Nephron progenitor cell (in vitro differentiated cells): ENCODE results near the gene TCERG1L.

Experiments
- DNase-seq: peaks from one replicate; pipeline ENCODE4 v3.0.0; 2021
- H3K27ac Mint-ChIP-seq: 2 replicates; pipeline ENCODE4 v1.8.0; 2021; ENCODE audit warnings: mild to moderate bottlenecking, moderate library complexity, mixed read lengths
- H3K27me3 Mint-ChIP-seq: 2 replicates; pipeline ENCODE4 v1.8.0; 2021; ENCODE audit warnings: mild to moderate bottlenecking, low read depth, mixed read lengths; ENCODE audit not compliant: poor library complexity
- H3K36me3 Mint-ChIP-seq: 2 replicates; pipeline ENCODE4 v1.8.0; 2021; ENCODE audit warnings: low read depth, mixed read lengths
- H3K4me1 Mint-ChIP-seq: 2 replicates; pipeline ENCODE4 v1.8.0; 2021; ENCODE audit warnings: mixed read lengths
- H3K4me3 Mint-ChIP-seq: 2 replicates; pipeline ENCODE4 v1.8.0; 2021; ENCODE audit warnings: mild to moderate bottlenecking, moderate library complexity, mixed read lengths
- H3K9me3 Mint-ChIP-seq: 2 replicates; pipeline ENCODE4 v1.8.0; 2021; ENCODE audit warnings: mild to moderate bottlenecking, moderate library complexity, mixed read lengths
- TF ChIP-seq, protein P1 (sequence below): fragments of 200-600 bp; sonication (generic); IDR thresholded peaks from 2 replicates; pipeline ENCODE4 v1.5.0; 2021; ENCODE audit warnings: antibody characterized with exemption

The TCERG1L gene

DNA sequence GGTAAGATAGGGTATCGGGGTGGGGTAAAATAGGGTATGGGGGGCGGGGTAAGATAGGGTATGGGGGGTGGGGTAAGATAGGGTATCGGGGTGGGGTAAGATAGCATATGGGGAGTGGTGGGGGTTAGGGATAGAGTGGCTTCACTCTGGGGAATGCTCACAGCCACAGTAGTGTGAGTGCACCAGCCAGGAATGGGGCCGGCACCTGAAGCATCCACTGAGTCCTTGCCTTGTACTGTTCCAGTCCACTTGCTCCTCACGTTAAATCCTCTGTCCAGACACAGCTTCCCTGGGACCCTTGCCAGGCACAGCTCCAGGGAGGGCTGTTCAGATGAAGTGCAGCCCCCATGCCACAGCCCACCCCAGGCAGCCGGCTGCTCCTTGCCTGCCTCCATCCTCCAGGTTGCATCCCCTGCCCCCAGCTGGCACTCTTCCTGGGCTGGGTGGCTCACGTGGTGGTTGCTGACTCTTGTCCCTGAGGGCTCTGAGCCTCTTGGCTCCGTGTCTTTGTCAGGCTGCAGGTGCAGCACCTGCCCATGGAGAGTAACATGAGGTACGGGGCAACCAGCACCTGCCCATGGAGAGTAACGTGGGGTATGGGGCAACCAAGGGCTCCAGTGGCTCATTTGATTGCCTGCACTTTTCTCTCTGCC lies 268.4 kb downstream of the TCERG1L start:
- TF ChIP-seq, protein P1, sequence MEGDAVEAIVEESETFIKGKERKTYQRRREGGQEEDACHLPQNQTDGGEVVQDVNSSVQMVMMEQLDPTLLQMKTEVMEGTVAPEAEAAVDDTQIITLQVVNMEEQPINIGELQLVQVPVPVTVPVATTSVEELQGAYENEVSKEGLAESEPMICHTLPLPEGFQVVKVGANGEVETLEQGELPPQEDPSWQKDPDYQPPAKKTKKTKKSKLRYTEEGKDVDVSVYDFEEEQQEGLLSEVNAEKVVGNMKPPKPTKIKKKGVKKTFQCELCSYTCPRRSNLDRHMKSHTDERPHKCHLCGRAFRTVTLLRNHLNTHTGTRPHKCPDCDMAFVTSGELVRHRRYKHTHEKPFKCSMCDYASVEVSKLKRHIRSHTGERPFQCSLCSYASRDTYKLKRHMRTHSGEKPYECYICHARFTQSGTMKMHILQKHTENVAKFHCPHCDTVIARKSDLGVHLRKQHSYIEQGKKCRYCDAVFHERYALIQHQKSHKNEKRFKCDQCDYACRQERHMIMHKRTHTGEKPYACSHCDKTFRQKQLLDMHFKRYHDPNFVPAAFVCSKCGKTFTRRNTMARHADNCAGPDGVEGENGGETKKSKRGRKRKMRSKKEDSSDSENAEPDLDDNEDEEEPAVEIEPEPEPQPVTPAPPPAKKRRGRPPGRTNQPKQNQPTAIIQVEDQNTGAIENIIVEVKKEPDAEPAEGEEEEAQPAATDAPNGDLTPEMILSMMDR = no peak

More for the DNA sequence above, 268.4 kb downstream of the TCERG1L start:
- DNase-seq = no peak
- H3K36me3 Mint-ChIP-seq = no peaks in the 10 kb centered on the region
- peaks cover 47% of the 10 kb centered on the region for H3K27me3 Mint-ChIP-seq
- no peak overlapping the region for H3K27ac Mint-ChIP-seq
- no peak overlapping the region for H3K4me3 Mint-ChIP-seq
- H3K9me3 Mint-ChIP-seq = peaks cover 23% of the 10 kb centered on the region
- peaks cover under 1% of the 10 kb centered on the region for H3K4me1 Mint-ChIP-seq
